ENCODE data around the gene SUMO2. TPM values are rescaled to one million over a fixed set of nuclear protein-coding genes. Genes with fewer than 3 reads are reported as not detected.

Gene SUMO2
- total and polyA plus RNA-seq, 2 of the 13 experiments (the other 11 are each of a cell fraction or from before 2014, with no cell fraction given): 337 to 553 TPM

DNA sequence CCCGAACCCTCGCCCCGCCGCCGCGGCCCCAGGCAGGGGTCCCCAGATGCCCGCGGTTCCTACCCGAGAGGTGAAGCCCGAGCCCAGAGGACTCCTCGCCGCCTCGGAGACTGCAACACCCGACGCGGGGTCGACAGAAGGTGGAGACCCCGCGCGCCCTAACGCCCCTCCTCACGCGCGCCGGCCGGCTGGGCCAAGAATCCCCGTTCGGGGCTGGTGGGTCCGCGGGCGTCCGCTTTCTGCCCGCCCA lies 515 bp downstream of the SUMO2 start:
- CTCF ChIA-PET (ENCODE audit: low intra/inter-chr PET ratio, low total read pairs): no interaction called here
- H3K36me3 ChIP-seq (replicated peaks in 1 of 2; ENCODE audit: control insufficient read depth in 1 of 2, insufficient read depth in 2 of 2, low read length in 2 of 2): peaks cover 10 to 25% of the 10 kb centered on the region in 2 experiments; a peak in 4 of 5 replicates
- 2% methylated on average over 10 of the region's 33 CpGs for WGBS (ENCODE audit: low lambda C conversion rate)
- POLR2A ChIA-PET: interaction anchor here (0.9 to 2.1 kb wide), 3 partner anchors 11 to 85 kb away, joined by 3 to 8 read pairs (median 5); partner anchors contain the start of gene NT5C
- FAIRE-seq (no peak), DNase-seq (ENCODE audit: low spot score) (no peak), ATAC-seq (peak; percentile 28; the same call in 2 of the 3 replicates)
- H3K4me3 ChIP-seq (replicated peaks in 1 of 3; ENCODE audit: insufficient read depth in 1 of 3, low read depth in 2 of 3, low read length in 3 of 3): peak overlapping the region; percentile 92 to 98 (median 96)
- peaks cover 50% of the 10 kb centered on the region for H3K79me2 ChIP-seq (ENCODE audit: insufficient read depth, low read length)
- H4K20me1 ChIP-seq (ENCODE audit: insufficient read depth, low read length): peaks cover 15% of the 10 kb centered on the region
- peaks cover 42% of the 10 kb centered on the region for H3K4me1 ChIP-seq (ENCODE audit: insufficient read depth, low read length)
- H3K9ac ChIP-seq (ENCODE audit: insufficient read depth, low read depth, low read length): peak overlapping the region; percentile 95
- H2AFZ ChIP-seq (ENCODE audit: low read length): no peak overlapping the region
- H3K4me2 ChIP-seq (ENCODE audit: low read depth, low read length): peak overlapping the region; percentile 94
- H3K27me3 ChIP-seq (ENCODE audit: control insufficient read depth in 1 of 2, insufficient read depth in 2 of 2, low read length in 2 of 2): no peaks in the 10 kb centered on the region; a peak in 1 of 5 replicates
- H3K27ac ChIP-seq (ENCODE audit: extremely low read length, insufficient read depth, low read length): peak overlapping the region; percentile 96
- in situ Hi-C loops (cut with HindIII; ENCODE audit: extremely low pct_ligation_motif_present, low pct_unique_long_range_greater_than_20kb) (no loop called here), intact Hi-C loops (cut with micrococcal nuclease; ENCODE audit: unreplicated experiment) (no loop called here)
- no TSS peak for BruUV-seq (replicated peaks)
- H3K9me3 ChIP-seq (ENCODE audit: low read length): no peaks in the 10 kb centered on the region
- TF ChIP-seq GFI1 (CRISPR knock-in tag; IDR thresholded peaks at IDR 0.05; ENCODE audit: borderline replicate concordance): 0 out of 2 replicates have a peak, but pooled peaks have one; percentile 25
- no peak for TF ChIP-seq ZNF556 (CRISPR knock-in tag; IDR thresholded peaks at IDR 0.05; ENCODE audit: borderline replicate concordance)
- TF ChIP-seq, protein P1, sequence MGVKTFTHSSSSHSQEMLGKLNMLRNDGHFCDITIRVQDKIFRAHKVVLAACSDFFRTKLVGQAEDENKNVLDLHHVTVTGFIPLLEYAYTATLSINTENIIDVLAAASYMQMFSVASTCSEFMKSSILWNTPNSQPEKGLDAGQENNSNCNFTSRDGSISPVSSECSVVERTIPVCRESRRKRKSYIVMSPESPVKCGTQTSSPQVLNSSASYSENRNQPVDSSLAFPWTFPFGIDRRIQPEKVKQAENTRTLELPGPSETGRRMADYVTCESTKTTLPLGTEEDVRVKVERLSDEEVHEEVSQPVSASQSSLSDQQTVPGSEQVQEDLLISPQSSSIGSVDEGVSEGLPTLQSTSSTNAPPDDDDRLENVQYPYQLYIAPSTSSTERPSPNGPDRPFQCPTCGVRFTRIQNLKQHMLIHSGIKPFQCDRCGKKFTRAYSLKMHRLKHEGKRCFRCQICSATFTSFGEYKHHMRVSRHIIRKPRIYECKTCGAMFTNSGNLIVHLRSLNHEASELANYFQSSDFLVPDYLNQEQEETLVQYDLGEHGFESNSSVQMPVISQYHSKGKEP (CRISPR knock-in tag; IDR thresholded peaks at IDR 0.05): no peak
- TF ChIP-seq, protein P2, sequence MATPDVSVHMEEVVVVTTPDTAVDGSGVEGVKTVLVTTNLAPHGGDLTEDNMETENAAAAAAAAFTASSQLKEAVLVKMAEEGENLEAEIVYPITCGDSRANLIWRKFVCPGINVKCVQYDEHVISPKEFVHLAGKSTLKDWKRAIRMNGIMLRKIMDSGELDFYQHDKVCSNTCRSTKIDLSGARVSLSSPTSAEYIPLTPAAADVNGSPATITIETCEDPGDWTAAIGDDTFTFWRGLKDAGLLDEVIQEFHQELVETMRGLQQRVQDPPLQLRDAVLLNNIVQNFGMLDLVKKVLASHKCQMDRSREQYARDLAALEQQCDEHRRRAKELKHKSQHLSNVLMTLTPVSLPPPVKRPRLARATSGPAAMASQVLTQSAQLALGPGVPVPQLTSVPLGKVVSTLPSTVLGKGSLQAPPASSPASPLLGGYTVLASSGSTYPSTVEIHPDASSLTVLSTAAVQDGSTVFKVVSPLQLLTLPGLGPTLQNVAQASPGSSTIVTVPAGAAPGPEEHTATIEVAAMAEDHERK (CRISPR knock-in tag; IDR thresholded peaks at IDR 0.05; ENCODE audit: low read depth): no peak
- TF ChIP-seq, protein P3, sequence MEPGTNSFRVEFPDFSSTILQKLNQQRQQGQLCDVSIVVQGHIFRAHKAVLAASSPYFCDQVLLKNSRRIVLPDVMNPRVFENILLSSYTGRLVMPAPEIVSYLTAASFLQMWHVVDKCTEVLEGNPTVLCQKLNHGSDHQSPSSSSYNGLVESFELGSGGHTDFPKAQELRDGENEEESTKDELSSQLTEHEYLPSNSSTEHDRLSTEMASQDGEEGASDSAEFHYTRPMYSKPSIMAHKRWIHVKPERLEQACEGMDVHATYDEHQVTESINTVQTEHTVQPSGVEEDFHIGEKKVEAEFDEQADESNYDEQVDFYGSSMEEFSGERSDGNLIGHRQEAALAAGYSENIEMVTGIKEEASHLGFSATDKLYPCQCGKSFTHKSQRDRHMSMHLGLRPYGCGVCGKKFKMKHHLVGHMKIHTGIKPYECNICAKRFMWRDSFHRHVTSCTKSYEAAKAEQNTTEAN (CRISPR knock-in tag; conservative IDR thresholded peaks at IDR 0.05): no peak
- TF ChIP-seq ZNF343 (CRISPR knock-in tag; IDR thresholded peaks at IDR 0.05): peak; percentile 89
- TF ChIP-seq ZMAT3 (CRISPR knock-in tag; conservative IDR thresholded peaks at IDR 0.05): peak; percentile 55
- TF ChIP-seq RXRA (CRISPR knock-in tag; IDR thresholded peaks at IDR 0.05): no peak
- no peak for TF ChIP-seq ZBTB1 (CRISPR knock-in tag; IDR thresholded peaks at IDR 0.05; ENCODE audit: borderline replicate concordance)
- peak; percentile 40; the same call in 1 of the 2 replicates for TF ChIP-seq SAP130 (CRISPR knock-in tag; IDR thresholded peaks at IDR 0.05; ENCODE audit: low read depth)
- peak; percentile 86; the same call in 1 of the 2 replicates for TF ChIP-seq ZNF598 (CRISPR knock-in tag; IDR thresholded peaks at IDR 0.05; ENCODE audit: borderline replicate concordance)
- 0 out of 2 replicates have a peak, but pooled peaks have one; percentile 27 for TF ChIP-seq ZNF460 (CRISPR knock-in tag; IDR thresholded peaks at IDR 0.05; ENCODE audit: borderline replicate concordance)
- TF ChIP-seq ZNF776 (CRISPR knock-in tag; IDR thresholded peaks at IDR 0.05): peak; percentile 73; the same call in 1 of the 2 replicates
- TF ChIP-seq, protein P4, sequence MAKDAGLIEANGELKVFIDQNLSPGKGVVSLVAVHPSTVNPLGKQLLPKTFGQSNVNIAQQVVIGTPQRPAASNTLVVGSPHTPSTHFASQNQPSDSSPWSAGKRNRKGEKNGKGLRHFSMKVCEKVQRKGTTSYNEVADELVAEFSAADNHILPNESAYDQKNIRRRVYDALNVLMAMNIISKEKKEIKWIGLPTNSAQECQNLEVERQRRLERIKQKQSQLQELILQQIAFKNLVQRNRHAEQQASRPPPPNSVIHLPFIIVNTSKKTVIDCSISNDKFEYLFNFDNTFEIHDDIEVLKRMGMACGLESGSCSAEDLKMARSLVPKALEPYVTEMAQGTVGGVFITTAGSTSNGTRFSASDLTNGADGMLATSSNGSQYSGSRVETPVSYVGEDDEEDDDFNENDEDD (CRISPR knock-in tag; IDR thresholded peaks at IDR 0.05; ENCODE audit: borderline replicate concordance): 0 out of 2 replicates have a peak, but pooled peaks have one; percentile 2
- no peak for TF ChIP-seq RAD51 (IDR thresholded peaks at IDR 0.05; ENCODE audit: borderline replicate concordance)
- TF ChIP-seq, protein P5, sequence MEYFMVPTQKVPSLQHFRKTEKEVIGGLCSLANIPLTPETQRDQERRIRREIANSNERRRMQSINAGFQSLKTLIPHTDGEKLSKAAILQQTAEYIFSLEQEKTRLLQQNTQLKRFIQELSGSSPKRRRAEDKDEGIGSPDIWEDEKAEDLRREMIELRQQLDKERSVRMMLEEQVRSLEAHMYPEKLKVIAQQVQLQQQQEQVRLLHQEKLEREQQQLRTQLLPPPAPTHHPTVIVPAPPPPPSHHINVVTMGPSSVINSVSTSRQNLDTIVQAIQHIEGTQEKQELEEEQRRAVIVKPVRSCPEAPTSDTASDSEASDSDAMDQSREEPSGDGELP (IDR thresholded peaks at IDR 0.05; ENCODE audit: borderline replicate concordance, low read depth): no peak
- peak; percentile 51; the same call in 1 of the 2 replicates for TF ChIP-seq POLR2G (IDR thresholded peaks at IDR 0.05; ENCODE audit: low read depth, low read length)
- TF ChIP-seq KDM5B (CRISPR knock-in tag; IDR thresholded peaks at IDR 0.05; ENCODE audit: borderline replicate concordance): peak; percentile 73; the same call in 1 of the 2 replicates

Data from HepG2 (cell line).